HL-60 (cell line): Measurements from ENCODE around the gene SIN3B.

Experiments
- DNase-seq, 2 experiments: peaks; one replicate each; pipeline ENCODE4 v3.0.0-alpha.2; 2010 to 2020; ENCODE audit warnings: low read depth in 1 of 2, low spot score in 1 of 2
- H3K27ac ChIP-seq: fragments of 250-450 bp; sonication (Bioruptor Pico); replicated peaks from 2 replicates; pipeline ENCODE4 v1.5.1; 2020; ENCODE audit warnings: mild to moderate bottlenecking, moderate library complexity
- H3K27me3 ChIP-seq: fragments of 250-450 bp; sonication (Bioruptor Pico); 2 replicates; pipeline ENCODE4 v1.5.1; 2021; ENCODE audit warnings: mild to moderate bottlenecking, moderate library complexity; ENCODE audit not compliant: insufficient read depth, poor library complexity, severe bottlenecking
- H3K4me3 ChIP-seq: replicated peaks from 2 replicates; pipeline ENCODE4 v1.5.1; 2011; ENCODE audit warnings: mild to moderate bottlenecking, control low read depth, low read length; ENCODE audit not compliant: insufficient read depth
- GABPA ChIP-seq: IDR thresholded peaks from 2 replicates; pipeline ENCODE4 v1.6.1; 2012; ENCODE audit warnings: low read depth
- POLR2AphosphoS5 ChIP-seq: IDR thresholded peaks from 2 replicates; pipeline ENCODE4 v1.6.1; 2012; ENCODE audit warnings: low read depth
- REST ChIP-seq: IDR thresholded peaks from 2 replicates; pipeline ENCODE4 v1.6.1; 2012; ENCODE audit warnings: low read depth; ENCODE audit not compliant: insufficient replicate concordance
- SPI1 ChIP-seq: IDR thresholded peaks from 2 replicates; pipeline ENCODE4 v1.6.1; 2012; ENCODE audit warnings: low read depth, mild to moderate bottlenecking, borderline replicate concordance
- TF ChIP-seq, protein P1 (sequence below): IDR thresholded peaks from one replicate; pipeline ENCODE4 v1.5.1; 2011; ENCODE audit warnings: low read length, control low read depth, inconsistent platforms; ENCODE audit not compliant: insufficient read depth

The SIN3B gene

DNA sequence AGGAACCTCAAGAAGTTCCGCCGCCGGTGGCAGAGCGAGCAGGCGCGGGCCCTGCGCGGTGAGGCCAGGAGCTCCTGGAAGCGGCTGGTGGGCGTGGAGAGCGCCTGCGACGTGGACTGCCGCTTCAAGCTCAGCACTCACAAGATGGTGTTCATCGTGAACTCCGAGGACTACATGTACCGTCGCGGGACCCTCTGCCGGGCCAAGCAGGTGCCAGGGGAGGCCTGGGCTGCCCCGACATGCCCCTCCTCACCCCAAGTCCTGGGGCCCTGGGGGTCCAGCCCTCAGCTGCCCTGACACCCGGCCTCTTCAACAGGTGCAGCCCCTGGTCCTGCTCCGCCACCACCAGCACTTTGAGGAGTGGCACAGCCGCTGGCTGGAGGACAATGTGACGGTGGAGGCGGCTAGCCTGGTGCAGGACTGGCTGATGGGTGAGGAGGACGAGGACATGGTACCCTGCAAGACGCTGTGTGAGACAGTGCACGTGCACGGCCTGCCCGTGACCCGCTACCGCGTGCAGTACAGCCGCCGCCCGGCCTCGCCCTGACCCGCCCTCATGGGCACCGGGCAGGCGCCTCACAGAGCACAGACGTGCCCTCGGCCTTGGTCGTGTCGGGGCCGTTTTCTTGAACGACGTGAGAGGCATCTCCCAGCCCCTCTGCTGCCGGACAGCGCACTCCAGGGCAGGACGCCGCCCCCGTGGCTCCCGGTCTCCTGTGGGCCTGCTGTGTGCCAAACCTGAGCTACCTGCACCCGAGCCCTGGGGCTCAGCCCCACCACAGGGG lies 49.2 kb downstream of the SIN3B start:
- H3K27ac ChIP-seq, result no peak overlapping the region
- no peaks in the 10 kb centered on the region for H3K27me3 ChIP-seq
- TF ChIP-seq REST, result no peak
- TF ChIP-seq, protein P1, sequence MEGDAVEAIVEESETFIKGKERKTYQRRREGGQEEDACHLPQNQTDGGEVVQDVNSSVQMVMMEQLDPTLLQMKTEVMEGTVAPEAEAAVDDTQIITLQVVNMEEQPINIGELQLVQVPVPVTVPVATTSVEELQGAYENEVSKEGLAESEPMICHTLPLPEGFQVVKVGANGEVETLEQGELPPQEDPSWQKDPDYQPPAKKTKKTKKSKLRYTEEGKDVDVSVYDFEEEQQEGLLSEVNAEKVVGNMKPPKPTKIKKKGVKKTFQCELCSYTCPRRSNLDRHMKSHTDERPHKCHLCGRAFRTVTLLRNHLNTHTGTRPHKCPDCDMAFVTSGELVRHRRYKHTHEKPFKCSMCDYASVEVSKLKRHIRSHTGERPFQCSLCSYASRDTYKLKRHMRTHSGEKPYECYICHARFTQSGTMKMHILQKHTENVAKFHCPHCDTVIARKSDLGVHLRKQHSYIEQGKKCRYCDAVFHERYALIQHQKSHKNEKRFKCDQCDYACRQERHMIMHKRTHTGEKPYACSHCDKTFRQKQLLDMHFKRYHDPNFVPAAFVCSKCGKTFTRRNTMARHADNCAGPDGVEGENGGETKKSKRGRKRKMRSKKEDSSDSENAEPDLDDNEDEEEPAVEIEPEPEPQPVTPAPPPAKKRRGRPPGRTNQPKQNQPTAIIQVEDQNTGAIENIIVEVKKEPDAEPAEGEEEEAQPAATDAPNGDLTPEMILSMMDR, result no peak
- TF ChIP-seq GABPA, result no peak
- TF ChIP-seq POLR2AphosphoS5, result no peak
- TF ChIP-seq SPI1, result no peak
- no peak overlapping the region for H3K4me3 ChIP-seq
- no peak for DNase-seq

DNA sequence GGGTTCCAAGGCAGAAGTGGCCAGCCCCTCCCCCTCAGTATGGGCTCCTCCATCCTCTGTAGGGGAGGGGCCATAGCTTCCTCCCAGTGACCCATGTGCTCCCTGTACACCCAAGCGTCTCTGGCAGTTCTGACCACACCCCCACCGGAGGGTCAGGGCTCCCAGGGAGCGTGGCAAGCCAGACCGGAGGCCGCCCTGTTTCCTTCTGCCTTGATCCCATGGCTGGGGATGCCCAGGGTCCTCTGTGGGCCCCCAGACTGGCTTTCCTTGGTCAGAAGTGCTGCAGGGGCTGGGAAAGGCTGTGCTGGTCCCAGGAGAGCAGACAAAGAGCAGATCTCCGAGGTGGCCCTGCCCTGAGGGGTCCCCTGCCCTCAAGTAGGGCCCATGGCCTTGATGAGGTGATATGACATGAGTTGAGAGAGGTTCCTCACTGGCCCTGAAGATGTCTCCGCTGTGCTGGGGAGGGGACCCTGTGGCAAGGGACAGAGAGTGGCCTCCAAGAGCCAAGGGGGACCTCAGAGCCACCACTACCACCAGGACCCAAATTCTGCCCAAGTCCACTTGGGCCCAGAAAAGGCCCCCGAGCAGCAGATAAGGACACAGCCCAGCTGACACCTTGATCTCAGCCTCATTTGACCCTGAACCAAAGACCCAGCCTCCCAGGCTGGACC lies 51.8 kb downstream of the SIN3B start:
- H3K27ac ChIP-seq, result no peak overlapping the region
- DNase-seq, result no peak
- TF ChIP-seq POLR2AphosphoS5, result no peak
- no peak for TF ChIP-seq GABPA
- TF ChIP-seq, protein P1, result no peak
- no peak for TF ChIP-seq SPI1
- TF ChIP-seq REST, result no peak
- H3K4me3 ChIP-seq, result no peak overlapping the region
- H3K27me3 ChIP-seq, result no peaks in the 10 kb centered on the region

DNA sequence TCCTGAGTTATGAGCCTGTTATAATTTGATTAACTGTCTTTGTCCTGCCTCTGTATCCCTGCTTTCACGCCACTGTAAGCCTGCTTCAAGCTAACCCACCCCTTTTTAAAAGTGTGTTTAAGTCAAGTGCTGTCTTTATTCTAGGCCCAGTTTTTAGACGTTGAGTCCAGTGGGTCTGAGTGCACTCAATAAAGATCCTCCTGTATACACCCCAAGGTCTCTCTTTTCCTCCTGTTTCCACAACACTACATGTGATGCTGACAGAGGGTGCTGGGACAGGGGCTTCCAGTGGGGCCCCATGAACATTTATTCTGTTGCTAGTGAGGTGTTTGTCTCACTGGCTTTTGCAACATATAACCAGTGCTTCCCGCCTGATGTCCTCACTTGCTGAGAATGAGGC lies 52.9 kb downstream of the SIN3B start:
- no peak for DNase-seq
- Histone ChIP-seq H3K27ac (no peak overlapping the region), H3K27me3 (no peaks in the 10 kb centered on the region), H3K4me3 (no peak overlapping the region)
- no peak for TF ChIP-seq REST
- TF ChIP-seq GABPA, result no peak
- no peak for TF ChIP-seq POLR2AphosphoS5
- TF ChIP-seq, protein P1, result no peak
- no peak for TF ChIP-seq SPI1
